Body of pancreas (tissue), 4 donors: ENCODE results near the gene PHGDH.

Source experiments
- POLR2A ChIP-seq, 3 donors: fragments of 450-650 bp; IDR thresholded peaks; one replicate each; pipeline ENCODE4 v1.6.1; 2016; ENCODE audit warnings: antibody characterized with exemption in 3 of 3, mild to moderate bottlenecking in 2 of 3
- TF ChIP-seq, protein P1 (sequence below), 7 experiments: fragments of 450-650 bp in 4 of 7; fragments of 200-600 bp in 3 of 7; sonication (generic) in 3 of 7; IDR thresholded peaks; one replicate each; pipeline ENCODE4 v1.5.1; 2016 to 2019; ENCODE audit warnings: antibody characterized with exemption in 7 of 7

DNA sequence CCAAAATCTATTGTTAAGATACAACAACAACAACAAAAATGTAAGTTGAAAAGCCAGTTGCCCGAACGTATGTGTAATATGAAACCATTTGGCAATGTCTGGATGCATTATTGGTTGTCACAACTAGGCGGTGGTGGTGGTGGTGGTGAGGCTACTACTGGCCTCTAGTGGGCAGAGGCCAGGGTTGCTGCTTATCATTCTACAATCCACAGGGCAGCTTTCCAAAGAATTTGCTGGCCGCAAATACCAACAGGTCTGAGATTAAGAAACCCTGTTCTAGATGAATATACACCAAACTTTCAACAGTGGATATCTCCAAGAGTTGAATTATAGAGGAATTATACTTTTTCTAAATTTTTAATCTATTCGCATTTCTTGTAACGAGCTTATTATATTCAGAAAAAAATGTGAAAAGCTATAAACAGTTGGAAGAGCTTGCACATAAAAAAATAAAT is 36.9 kb upstream of the PHGDH start:
- TF ChIP-seq, protein P1, sequence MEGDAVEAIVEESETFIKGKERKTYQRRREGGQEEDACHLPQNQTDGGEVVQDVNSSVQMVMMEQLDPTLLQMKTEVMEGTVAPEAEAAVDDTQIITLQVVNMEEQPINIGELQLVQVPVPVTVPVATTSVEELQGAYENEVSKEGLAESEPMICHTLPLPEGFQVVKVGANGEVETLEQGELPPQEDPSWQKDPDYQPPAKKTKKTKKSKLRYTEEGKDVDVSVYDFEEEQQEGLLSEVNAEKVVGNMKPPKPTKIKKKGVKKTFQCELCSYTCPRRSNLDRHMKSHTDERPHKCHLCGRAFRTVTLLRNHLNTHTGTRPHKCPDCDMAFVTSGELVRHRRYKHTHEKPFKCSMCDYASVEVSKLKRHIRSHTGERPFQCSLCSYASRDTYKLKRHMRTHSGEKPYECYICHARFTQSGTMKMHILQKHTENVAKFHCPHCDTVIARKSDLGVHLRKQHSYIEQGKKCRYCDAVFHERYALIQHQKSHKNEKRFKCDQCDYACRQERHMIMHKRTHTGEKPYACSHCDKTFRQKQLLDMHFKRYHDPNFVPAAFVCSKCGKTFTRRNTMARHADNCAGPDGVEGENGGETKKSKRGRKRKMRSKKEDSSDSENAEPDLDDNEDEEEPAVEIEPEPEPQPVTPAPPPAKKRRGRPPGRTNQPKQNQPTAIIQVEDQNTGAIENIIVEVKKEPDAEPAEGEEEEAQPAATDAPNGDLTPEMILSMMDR (IDR thresholded peaks at IDR 0.05) = peak in 1 of 7 experiments; percentile 90
- no peak for TF ChIP-seq POLR2A (IDR thresholded peaks at IDR 0.05)
